Liver (tissue), 9 donors: Measurements from ENCODE around the gene ACOT2. TPM values are rescaled to one million over a fixed set of nuclear protein-coding genes. Genes with fewer than 3 reads are reported as not detected.

Experiments used
- DNase-seq: peaks from one replicate; pipeline ENCODE4 v3.0.0-alpha.2; 2017; ENCODE audit warnings: low spot score
- H3K27ac ChIP-seq, 2 donors: one replicate each; pipeline ENCODE4 v1.7.0; 2013; ENCODE audit warnings: inconsistent platforms in 2 of 2, low read length in 2 of 2, control low read depth in 1 of 2, low read depth in 1 of 2, mild to moderate bottlenecking in 1 of 2
- H3K27me3 ChIP-seq, 4 donors: one replicate each; pipeline versions ENCODE4 v1.6.1 to v1.7.0; 2013; ENCODE audit warnings: low read length in 3 of 4, inconsistent platforms in 1 of 4, mild to moderate bottlenecking in 1 of 4, moderate library complexity in 1 of 4; ENCODE audit not compliant: control insufficient read depth in 4 of 4, insufficient read depth in 4 of 4
- H3K36me3 ChIP-seq, 4 donors: one replicate each; pipeline versions ENCODE4 v1.6.1 to v1.7.0; 2013; ENCODE audit warnings: low read length in 3 of 4, mild to moderate bottlenecking in 3 of 4, low read depth in 1 of 4, moderate library complexity in 1 of 4; ENCODE audit not compliant: control insufficient read depth in 4 of 4, insufficient read depth in 3 of 4
- H3K4me1 ChIP-seq, 4 donors: one replicate each; pipeline versions ENCODE4 v1.6.1 to v1.7.0; 2013; ENCODE audit warnings: low read length in 3 of 4, mild to moderate bottlenecking in 3 of 4, moderate library complexity in 1 of 4; ENCODE audit not compliant: control insufficient read depth in 4 of 4, insufficient read depth in 4 of 4
- H3K4me3 ChIP-seq, 3 donors: one replicate each; pipeline versions ENCODE4 v1.6.1 to v1.7.0; 2013; ENCODE audit warnings: low read length in 3 of 3, control low read depth in 1 of 3, low read depth in 1 of 3, mild to moderate bottlenecking in 1 of 3
- H3K9ac ChIP-seq, 2 donors: one replicate each; pipeline ENCODE4 v1.7.0; 2013; ENCODE audit warnings: low read length in 2 of 2, mild to moderate bottlenecking in 2 of 2, moderate library complexity in 2 of 2, control low read depth in 1 of 2, low read depth in 1 of 2
- H3K9me3 ChIP-seq, 4 donors: one replicate each; pipeline versions ENCODE4 v1.6.1 to v1.7.0; 2013; ENCODE audit warnings: low read length in 3 of 4; ENCODE audit not compliant: control insufficient read depth in 4 of 4
- CTCF ChIP-seq: fragments of 150-350 bp; IDR thresholded peaks from 2 replicates; pipeline ENCODE4 v1.5.1; 2017; ENCODE audit warnings: improper control_type of control experiment, low read depth, low read length; ENCODE audit not compliant: missing input control
- EGR1 ChIP-seq, 2 donors: IDR thresholded peaks; 2 replicates each; pipeline ENCODE4 v1.6.1; 2016 to 2018; ENCODE audit warnings: antibody characterized with exemption in 2 of 2, low read depth in 2 of 2
- FOXA1 ChIP-seq: IDR thresholded peaks from 2 replicates; pipeline ENCODE4 v1.6.1; 2016; ENCODE audit warnings: antibody characterized with exemption
- FOXA2 ChIP-seq: IDR thresholded peaks from 2 replicates; pipeline ENCODE4 v1.6.1; 2016; ENCODE audit warnings: antibody characterized with exemption
- GABPA ChIP-seq, 2 donors: IDR thresholded peaks in 1 of 2; conservative IDR thresholded peaks in 1 of 2; 2 replicates each; pipeline ENCODE4 v1.6.1; 2016; ENCODE audit warnings: antibody characterized with exemption in 2 of 2, mild to moderate bottlenecking in 1 of 2, moderate library complexity in 1 of 2
- HNF4A ChIP-seq, 2 donors: conservative IDR thresholded peaks; 2 replicates each; pipeline ENCODE4 v1.6.1; 2016; ENCODE audit warnings: antibody characterized with exemption in 2 of 2, mild to moderate bottlenecking in 2 of 2
- HNF4G ChIP-seq: IDR thresholded peaks from 2 replicates; pipeline ENCODE4 v1.6.1; 2016; ENCODE audit warnings: antibody characterized with exemption
- JUND ChIP-seq, 2 donors: IDR thresholded peaks; 2 replicates each; pipeline ENCODE4 v1.6.1; 2016; ENCODE audit warnings: antibody characterized with exemption in 2 of 2
- MAX ChIP-seq: IDR thresholded peaks from 2 replicates; pipeline ENCODE4 v1.6.1; 2016; ENCODE audit warnings: antibody characterized with exemption
- NR2F2 ChIP-seq: IDR thresholded peaks from 2 replicates; pipeline ENCODE4 v1.6.1; 2016; ENCODE audit warnings: antibody characterized with exemption
- RAD21 ChIP-seq, 2 donors: IDR thresholded peaks; 2 replicates each; pipeline ENCODE4 v1.6.1; 2016; ENCODE audit warnings: antibody characterized with exemption in 2 of 2, mild to moderate bottlenecking in 2 of 2
- RXRA ChIP-seq, 2 donors: IDR thresholded peaks; 2 replicates each; pipeline ENCODE4 v1.6.1; 2017 to 2018; ENCODE audit warnings: antibody characterized with exemption in 2 of 2, mild to moderate bottlenecking in 1 of 2
- SP1 ChIP-seq: IDR thresholded peaks from 2 replicates; pipeline ENCODE4 v1.6.1; 2018; ENCODE audit warnings: antibody characterized with exemption, mild to moderate bottlenecking
- TAF1 ChIP-seq: conservative IDR thresholded peaks from 2 replicates; pipeline ENCODE4 v1.6.1; 2016; ENCODE audit warnings: antibody characterized with exemption, mild to moderate bottlenecking
- YY1 ChIP-seq: IDR thresholded peaks from 2 replicates; pipeline ENCODE4 v1.6.1; 2016; ENCODE audit warnings: antibody characterized with exemption, mild to moderate bottlenecking
- ZBTB33 ChIP-seq: IDR thresholded peaks from 2 replicates; pipeline ENCODE4 v1.6.1; 2016; ENCODE audit warnings: antibody characterized with exemption
- WGBS: extraction: QIAGEN DNeasy Blood & Tissue Kit; methylation state at CpG from one replicate; pipeline ENCODE4 v1.1.7; 2013; 5-methylcytosine and 5-hydroxymethylcytosine counted together
- polyA plus RNA-seq, 2 donors: library from polyadenylated mRNA; stranded (reverse) in 1 of 2; unstranded in 1 of 2; fragments of 200-250 nt in 1 of 2; fragments of >200 nt in 1 of 2; fragmentation: Nextera tagmentation in 1 of 2; extraction: Ambion mirVana in 1 of 2; gene quantifications; one replicate each; pipeline versions ENCODE4 v1.2.1 to v1.2.3, GENCODE V29; 2013 to 2015
- total RNA-seq, 2 donors: library from RNA; depleted of rRNA; stranded (reverse); fragments of >200 nt; gene quantifications; one replicate each; pipeline ENCODE4 v1.2.3, GENCODE V29; 2014
- TF ChIP-seq, protein P1 (sequence below): IDR thresholded peaks from 2 replicates; pipeline ENCODE4 v1.6.1; 2016; ENCODE audit warnings: antibody characterized with exemption, mild to moderate bottlenecking
- TF ChIP-seq, protein P2 (sequence below): IDR thresholded peaks from 2 replicates; pipeline ENCODE4 v1.6.1; 2016; ENCODE audit warnings: antibody characterized with exemption
- donor health status: healthy.
- donor health status: healthy.
- donor health status: healthy.
- donor health status: healthy.
- donor health status: healthy.

ACOT2 gene
- total and polyA plus RNA-seq, 4 donors = 51.2 to 189 (median 151) TPM

DNA sequence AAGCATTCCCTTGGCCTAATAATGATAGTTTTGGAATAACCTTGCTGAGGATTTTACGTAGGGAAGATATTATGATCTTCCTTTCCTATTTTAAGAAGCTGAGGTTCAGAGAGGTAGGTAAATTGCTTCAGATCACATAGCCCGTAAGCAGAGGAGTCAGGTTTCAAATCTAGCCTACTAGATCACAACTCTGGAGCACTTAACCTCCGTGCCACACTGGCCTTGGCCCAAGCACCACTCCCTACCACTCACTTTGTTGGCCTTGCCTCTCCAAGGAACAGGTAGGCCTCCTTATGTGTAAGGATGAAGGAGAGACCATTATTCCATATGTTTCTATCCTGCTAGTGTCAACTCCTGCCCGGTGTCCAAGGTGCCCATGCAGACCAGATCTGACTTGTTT, 44.5 kb upstream of the ACOT2 start:
- Histone ChIP-seq H3K4me1 (peaks cover 5 to 25% (median 17%) of the 10 kb centered on the region in 4 donors), H3K9me3 (no peaks in the 10 kb centered on the region), H3K9ac (no peak overlapping the region), H3K36me3 (no peaks in the 10 kb centered on the region), H3K27me3 (no peaks in the 10 kb centered on the region), H3K4me3 (no peak overlapping the region), H3K27ac (no peak overlapping the region)
- 73% methylated on average over 4 of the region's 4 CpGs for WGBS
- TF ChIP-seq, protein P1, sequence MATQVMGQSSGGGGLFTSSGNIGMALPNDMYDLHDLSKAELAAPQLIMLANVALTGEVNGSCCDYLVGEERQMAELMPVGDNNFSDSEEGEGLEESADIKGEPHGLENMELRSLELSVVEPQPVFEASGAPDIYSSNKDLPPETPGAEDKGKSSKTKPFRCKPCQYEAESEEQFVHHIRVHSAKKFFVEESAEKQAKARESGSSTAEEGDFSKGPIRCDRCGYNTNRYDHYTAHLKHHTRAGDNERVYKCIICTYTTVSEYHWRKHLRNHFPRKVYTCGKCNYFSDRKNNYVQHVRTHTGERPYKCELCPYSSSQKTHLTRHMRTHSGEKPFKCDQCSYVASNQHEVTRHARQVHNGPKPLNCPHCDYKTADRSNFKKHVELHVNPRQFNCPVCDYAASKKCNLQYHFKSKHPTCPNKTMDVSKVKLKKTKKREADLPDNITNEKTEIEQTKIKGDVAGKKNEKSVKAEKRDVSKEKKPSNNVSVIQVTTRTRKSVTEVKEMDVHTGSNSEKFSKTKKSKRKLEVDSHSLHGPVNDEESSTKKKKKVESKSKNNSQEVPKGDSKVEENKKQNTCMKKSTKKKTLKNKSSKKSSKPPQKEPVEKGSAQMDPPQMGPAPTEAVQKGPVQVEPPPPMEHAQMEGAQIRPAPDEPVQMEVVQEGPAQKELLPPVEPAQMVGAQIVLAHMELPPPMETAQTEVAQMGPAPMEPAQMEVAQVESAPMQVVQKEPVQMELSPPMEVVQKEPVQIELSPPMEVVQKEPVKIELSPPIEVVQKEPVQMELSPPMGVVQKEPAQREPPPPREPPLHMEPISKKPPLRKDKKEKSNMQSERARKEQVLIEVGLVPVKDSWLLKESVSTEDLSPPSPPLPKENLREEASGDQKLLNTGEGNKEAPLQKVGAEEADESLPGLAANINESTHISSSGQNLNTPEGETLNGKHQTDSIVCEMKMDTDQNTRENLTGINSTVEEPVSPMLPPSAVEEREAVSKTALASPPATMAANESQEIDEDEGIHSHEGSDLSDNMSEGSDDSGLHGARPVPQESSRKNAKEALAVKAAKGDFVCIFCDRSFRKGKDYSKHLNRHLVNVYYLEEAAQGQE = no peak
- TF ChIP-seq NR2F2 (no peak), RXRA (IDR thresholded peaks at IDR 0.05) (no peak), SP1 (no peak), GABPA (IDR thresholded peaks at IDR 0.05 in 1 of 2, conservative IDR thresholded peaks at IDR 0.05 in 1 of 2) (no peak), HNF4A (conservative IDR thresholded peaks at IDR 0.05) (no peak), MAX (no peak), RAD21 (IDR thresholded peaks at IDR 0.05) (no peak), EGR1 (IDR thresholded peaks at IDR 0.05; ENCODE audit: low read depth in 2 of 2) (no peak), JUND (IDR thresholded peaks at IDR 0.05) (no peak), FOXA1 (no peak), YY1 (no peak), TAF1 (no peak), FOXA2 (no peak), CTCF (no peak), HNF4G (no peak), ZBTB33 (no peak)
- TF ChIP-seq, protein P2, sequence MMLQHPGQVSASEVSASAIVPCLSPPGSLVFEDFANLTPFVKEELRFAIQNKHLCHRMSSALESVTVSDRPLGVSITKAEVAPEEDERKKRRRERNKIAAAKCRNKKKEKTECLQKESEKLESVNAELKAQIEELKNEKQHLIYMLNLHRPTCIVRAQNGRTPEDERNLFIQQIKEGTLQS = no peak
- DNase-seq = no peak
